Fibroblast of lung (primary cell): ENCODE results near the gene IFIT2. TPM values are rescaled to one million over a fixed set of nuclear protein-coding genes. Genes with fewer than 3 reads are reported as not detected.
"Not testable (repeated sequence)": the region's sequence is repeated elsewhere in the genome, so short reads cannot be mapped to it uniquely, and the experiment has no call there.

Source experiments
- DNase-seq, 2 donors: peaks; one replicate each; pipeline versions ENCODE4 v3.0.0 to v3.0.0-alpha.2; 2010; ENCODE audit warnings: low read depth in 2 of 2
- H2AFZ ChIP-seq: 2 replicates; pipeline ENCODE4 v1.5.1; 2012; ENCODE audit warnings: low read length, control low read depth, inconsistent platforms
- H3K27ac ChIP-seq: 2 replicates; pipeline ENCODE4 v1.5.1; 2011; ENCODE audit warnings: low read length, control low read depth; ENCODE audit not compliant: insufficient read depth
- H3K27me3 ChIP-seq: 2 replicates; pipeline ENCODE4 v1.5.1; 2011; ENCODE audit warnings: mild to moderate bottlenecking, low read length; ENCODE audit not compliant: control insufficient read depth, insufficient read depth
- H3K36me3 ChIP-seq: 2 replicates; pipeline ENCODE4 v1.5.1; 2011; ENCODE audit warnings: low read length; ENCODE audit not compliant: control insufficient read depth, insufficient read depth
- H3K4me1 ChIP-seq: 2 replicates; pipeline ENCODE4 v1.5.1; 2011; ENCODE audit warnings: low read length; ENCODE audit not compliant: control insufficient read depth, insufficient read depth; ENCODE audit errors: extremely low read depth
- H3K4me2 ChIP-seq: 2 replicates; pipeline ENCODE4 v1.5.1; 2011; ENCODE audit warnings: low read length, control low read depth; ENCODE audit not compliant: insufficient read depth; ENCODE audit errors: extremely low read depth
- H3K4me3 ChIP-seq, 4 experiments: fragments of 200-600 bp in 1 of 4; sonication (generic) in 1 of 4; replicated peaks in 1 of 4; 2 replicates each; pipeline ENCODE4 v1.5.1; 2011 to 2016; ENCODE audit warnings: low read length in 4 of 4, low read depth in 3 of 4, mild to moderate bottlenecking in 3 of 4, control low read depth in 2 of 4, inconsistent platforms in 1 of 4, mixed read lengths in 1 of 4; ENCODE audit not compliant: insufficient read depth in 1 of 4; ENCODE audit errors: control extremely low read depth in 1 of 4
- H3K79me2 ChIP-seq: 2 replicates; pipeline ENCODE4 v1.5.1; 2012; ENCODE audit warnings: mild to moderate bottlenecking, low read length, inconsistent platforms; ENCODE audit not compliant: control insufficient read depth, insufficient read depth
- H3K9ac ChIP-seq: 2 replicates; pipeline ENCODE4 v1.5.1; 2011; ENCODE audit warnings: mild to moderate bottlenecking, low read length, control low read depth; ENCODE audit not compliant: insufficient read depth
- H3K9me3 ChIP-seq: 2 replicates; pipeline ENCODE4 v1.5.1; 2012; ENCODE audit warnings: low read depth, low read length; ENCODE audit not compliant: control insufficient read depth, insufficient read depth
- H4K20me1 ChIP-seq: 2 replicates; pipeline ENCODE4 v1.5.1; 2011; ENCODE audit warnings: low read length; ENCODE audit not compliant: control insufficient read depth, insufficient read depth; ENCODE audit errors: extremely low read depth
- CTCF ChIP-seq, 2 donors: IDR thresholded peaks in 1 of 2; conservative IDR thresholded peaks in 1 of 2; 1 replicate in 1 of 2; 2 replicates in 1 of 2; pipeline ENCODE4 v1.5.1; 2011 to 2012; ENCODE audit warnings: low read length in 2 of 2, control low read depth in 1 of 2, inconsistent platforms in 1 of 2, low read depth in 1 of 2, mild to moderate bottlenecking in 1 of 2
- EZH2 ChIP-seq: IDR thresholded peaks from 2 replicates; pipeline ENCODE4 v1.5.1; 2012; ENCODE audit warnings: low read length, control low read depth, mild to moderate bottlenecking; ENCODE audit errors: missing control alignments
- polyA minus RNA-seq: library from RNA; depleted of rRNA, polyadenylated mRNA; stranded (reverse); fragments of >200 nt; gene quantifications from 2 replicates; pipeline ENCODE4 v1.2.3, GENCODE V29; 2011; ENCODE audit warnings: low replicate concordance
- polyA plus RNA-seq, 2 donors: library from polyadenylated mRNA; depleted of rRNA in 1 of 2; stranded (reverse) in 1 of 2; unstranded in 1 of 2; fragments of >200 nt; gene quantifications; 2 replicates each; pipeline ENCODE4 v1.2.1, GENCODE V29; 2011 to 2012; ENCODE audit warnings: missing spikeins in 1 of 2
- total RNA-seq: library from RNA; depleted of rRNA; stranded (reverse); fragments of >200 nt; gene quantifications from 2 replicates; pipeline ENCODE4 v1.2.1, GENCODE V29; 2014

Gene IFIT2
- total RNA-seq (11.6 and 21.6 TPM in 2 replicates), polyA plus RNA-seq (5.4 and 12.1 TPM in 2 replicates), polyA minus RNA-seq (0.93 and 1.6 TPM in 2 replicates)
- polyA plus RNA-seq (2012): 4.4 and 11.1 TPM in 2 replicates

- peak; percentile 77 to 82 for DNase-seq
- TF ChIP-seq CTCF (conservative IDR thresholded peaks at IDR 0.05 in 1 of 2, IDR thresholded peaks at IDR 0.05 in 1 of 2; ENCODE audit: low read depth in 1 of 2, low read length in 2 of 2): no peak
- peak within 1 kb of the TSS; percentile 83 for H3K27ac ChIP-seq
These were observed at the start of gene IFIT2 for GRCh38 chr10:89301721-89302445. TSS of gene IFIT2 (plus strand) at chr10:89302046. CDS start at chr10:89302124, 78 bp downstream.

GRCh38 chr10:89252225-89252585 is 49.6 kb upstream of the IFIT2 start:
- H3K36me3 ChIP-seq: no peaks in the 10 kb centered on the region
- no peaks in the 10 kb centered on the region for H3K9me3 ChIP-seq
- no peak overlapping the region for H3K27ac ChIP-seq
- H3K27me3 ChIP-seq: no peaks in the 10 kb centered on the region
- TF ChIP-seq EZH2 (no peak), CTCF (conservative IDR thresholded peaks at IDR 0.05 in 1 of 2, IDR thresholded peaks at IDR 0.05 in 1 of 2; ENCODE audit: low read depth in 1 of 2, low read length in 2 of 2) (no peak)
- H3K4me3 ChIP-seq: peak overlapping the region in 2 of 4 experiments; percentile 95 to 99
- no peak for DNase-seq
- H4K20me1 ChIP-seq: no peaks in the 10 kb centered on the region
- H3K9ac ChIP-seq: no peak overlapping the region
- no peak overlapping the region for H2AFZ ChIP-seq
- H3K4me2 ChIP-seq: peak overlapping the region; percentile 73
- H3K79me2 ChIP-seq: peaks cover 5% of the 10 kb centered on the region
- H3K4me1 ChIP-seq: no peaks in the 10 kb centered on the region

More at GRCh38 chr10:89301721-89302445, at the start of gene IFIT2:
- Histone ChIP-seq H3K36me3 (no peaks in the 10 kb centered on the region), H3K9me3 (no peaks in the 10 kb centered on the region), H3K4me1 (peaks cover 3% of the 10 kb centered on the region), H2AFZ (peak within 1 kb of the TSS; percentile 73), H4K20me1 (no peaks in the 10 kb centered on the region), H3K9ac (peak within 1 kb of the TSS; percentile 52), H3K79me2 (no peaks in the 10 kb centered on the region), H3K4me2 (peak within 1 kb of the TSS; percentile 89), H3K27me3 (no peaks in the 10 kb centered on the region), H3K4me3 (peak within 1 kb of the TSS; percentile 59 to 72 (median 62))

- H3K9me3 ChIP-seq, H3K4me2 ChIP-seq, H3K27ac ChIP-seq, DNase-seq, H3K79me2 ChIP-seq, H3K4me1 ChIP-seq, H3K9ac ChIP-seq, H3K27me3 ChIP-seq, H4K20me1 ChIP-seq, H2AFZ ChIP-seq, H3K36me3 ChIP-seq, H3K4me3 ChIP-seq: not testable (repeated sequence)
These were observed 46.7 kb upstream of the IFIT2 start for GRCh38 chr10:89255091-89255579.
